K562 (cell line): ENCODE results near the gene TTN. TPM values are rescaled to one million over a fixed set of nuclear protein-coding genes. Genes with fewer than 3 reads are reported as not detected.

ENCODE experiments used
- ATAC-seq: fragments of 200-7000 bp; cut with Tn5 transposase; 3 replicates; pipeline ENCODE4 v1.9.1; 2020; ENCODE audit warnings: moderate library complexity
- BruUV-seq: library from RNA; stranded (reverse); fragments of 400-500 nt; replicated peaks from 2 replicates; lab custom pipeline; 2021; lab: Mats Ljungman, UMichigan
- CTCF ChIA-PET: fragments of 300-600 bp; formaldehyde crosslinking; extraction: SDS; loops from one replicate; lab custom pipeline; 2021; ENCODE audit warnings: low intra/inter-chr PET ratio; lab: Yijun Ruan, JAX
- POLR2A ChIA-PET: fragments of 300-600, 350-650 bp; sonication (Branson Sonifier 250); formaldehyde crosslinking; extraction: SDS; loops from one replicate; lab custom pipeline; 2021; ENCODE audit warnings: antibody characterized with exemption, inconsistent platforms; lab: Yijun Ruan, JAX
- DNase-seq, 4 experiments: peaks; one replicate each; pipeline versions ENCODE4 v3.0.0 to v3.0.0-alpha.2; 2011 to 2018; ENCODE audit warnings: low spot score in 3 of 4, mixed read lengths in 3 of 4; ENCODE audit errors: extremely low read depth in 1 of 4
- FAIRE-seq: peaks from 2 replicates; lab custom pipeline; 2011; peaks lifted over from hg19 to GRCh38; lab: Jason Lieb, UNC
- H2AFZ ChIP-seq: 2 replicates; pipeline ENCODE4 v1.6.0; 2011; ENCODE audit warnings: low read depth, low read length, control low read depth, inconsistent platforms
- H3K27ac ChIP-seq: fragments of 200-600 bp; 3 replicates; pipeline ENCODE4 v1.8.0; 2011; ENCODE audit warnings: low read depth, mild to moderate bottlenecking, control low read depth, inconsistent platforms, low read length, moderate library complexity, mixed read lengths; ENCODE audit errors: extremely low read depth
- H3K27me3 ChIP-seq, 2 experiments: fragments of 300-600 bp in 1 of 2; 2 replicates in 1 of 2; 3 replicates in 1 of 2; pipeline versions ENCODE4 v1.6.0 to v1.8.0; 2011; ENCODE audit warnings: inconsistent platforms in 2 of 2, low read length in 2 of 2, mild to moderate bottlenecking in 1 of 2, mixed read lengths in 1 of 2, moderate library complexity in 1 of 2; ENCODE audit not compliant: control insufficient read depth in 2 of 2, insufficient read depth in 2 of 2
- H3K36me3 ChIP-seq: fragments of 300-600 bp; 3 replicates; pipeline ENCODE4 v1.8.0; 2011; ENCODE audit warnings: mild to moderate bottlenecking, low read length, inconsistent platforms; ENCODE audit not compliant: control insufficient read depth, insufficient read depth
- H3K4me1 ChIP-seq, 2 experiments: fragments of 200-600 bp in 1 of 2; replicated peaks in 1 of 2; 2 replicates in 1 of 2; 3 replicates in 1 of 2; pipeline versions ENCODE4 v1.5.1 to v1.8.0; 2011; ENCODE audit warnings: inconsistent platforms in 2 of 2, low read length in 2 of 2, mild to moderate bottlenecking in 1 of 2, mixed read lengths in 1 of 2, moderate library complexity in 1 of 2; ENCODE audit not compliant: control insufficient read depth in 2 of 2, insufficient read depth in 2 of 2
- H3K4me2 ChIP-seq: 2 replicates; pipeline ENCODE4 v1.6.1; 2011; ENCODE audit warnings: low read length, control low read depth, inconsistent platforms, mixed read lengths; ENCODE audit not compliant: insufficient read depth
- H3K4me3 ChIP-seq: fragments of 200-600 bp; sonication (generic), shearing (Covaris generic); 2 replicates; pipeline ENCODE4 v1.5.1; 2016; ENCODE audit warnings: control low read depth, inconsistent platforms
- H3K79me2 ChIP-seq: fragments of 200-600 bp; 3 replicates; pipeline ENCODE4 v1.8.0; 2011; ENCODE audit warnings: low read length, inconsistent platforms; ENCODE audit not compliant: control insufficient read depth, insufficient read depth
- H3K9ac ChIP-seq, 2 experiments: 2 replicates each; pipeline versions ENCODE4 v1.6.0 to v1.6.1; 2011; ENCODE audit warnings: low read depth in 2 of 2, low read length in 2 of 2, control low read depth in 1 of 2, inconsistent platforms in 1 of 2, mild to moderate bottlenecking in 1 of 2, mixed read lengths in 1 of 2; ENCODE audit not compliant: insufficient read depth in 1 of 2
- H3K9me1 ChIP-seq: one replicate; pipeline ENCODE4 v1.6.0; 2011; ENCODE audit warnings: inconsistent platforms, mild to moderate bottlenecking, low read length, moderate library complexity; ENCODE audit not compliant: control insufficient read depth, insufficient read depth
- H3K9me3 ChIP-seq: replicated peaks from 2 replicates; pipeline ENCODE4 v1.5.1; 2011; ENCODE audit warnings: low read depth, low read length, inconsistent platforms; ENCODE audit not compliant: control insufficient read depth, insufficient read depth
- H4K20me1 ChIP-seq: replicated peaks from 2 replicates; pipeline ENCODE4 v1.6.1; 2011; ENCODE audit warnings: low read length, inconsistent platforms, mixed read lengths; ENCODE audit not compliant: control insufficient read depth, insufficient read depth
- ETV6 ChIP-seq, 3 experiments: fragments of 150-350 bp in 1 of 3; sonication (generic) in 1 of 3; formaldehyde crosslinking in 1 of 3; IDR thresholded peaks; 2 replicates each; pipeline versions ENCODE4 v1.6.1 to v1.8.0; 2014 to 2022; ENCODE audit warnings: borderline replicate concordance in 2 of 3, low read depth in 2 of 3, antibody characterized with exemption in 1 of 3, low read length in 1 of 3, mild to moderate bottlenecking in 1 of 3, missing genetic modification reagents in 1 of 3
- GATA2 ChIP-seq: sonication (generic); formaldehyde crosslinking; IDR thresholded peaks from 2 replicates; pipeline ENCODE4 v1.4.0; 2020; ENCODE audit warnings: mild to moderate bottlenecking, missing genetic modification reagents
- HDAC1 ChIP-seq, 2 experiments: fragments of 450-650 bp; IDR thresholded peaks; 2 replicates each; pipeline ENCODE4 v1.6.1; 2016 to 2017; ENCODE audit warnings: inconsistent platforms in 1 of 2, mild to moderate bottlenecking in 1 of 2, moderate library complexity in 1 of 2
- NR0B1 ChIP-seq: fragments of 450-650 bp; IDR thresholded peaks from one replicate; pipeline ENCODE4 v1.6.1; 2018; ENCODE audit warnings: mild to moderate bottlenecking, moderate library complexity; ENCODE audit not compliant: partially characterized antibody
- PRPF4 ChIP-seq: fragments of 200-400 bp; formaldehyde crosslinking; IDR thresholded peaks from one replicate; pipeline ENCODE4 v1.6.1; 2017; ENCODE audit warnings: low read length, low read depth, mild to moderate bottlenecking; ENCODE audit not compliant: insufficient read depth, poor library complexity, severe bottlenecking
- SMARCE1 ChIP-seq: fragments of 450-650 bp; IDR thresholded peaks from 2 replicates; pipeline ENCODE4 v1.7.1; 2016; ENCODE audit warnings: mild to moderate bottlenecking
- STAT5A ChIP-seq: IDR thresholded peaks from 2 replicates; pipeline ENCODE4 v1.6.1; 2012; ENCODE audit warnings: low read length, inconsistent platforms, borderline replicate concordance
- ZBTB2 ChIP-seq: fragments of 450-650 bp; IDR thresholded peaks from 2 replicates; pipeline ENCODE4 v1.6.1; 2016; ENCODE audit warnings: antibody characterized with exemption
- ZBTB9 ChIP-seq: fragments of 450-650 bp; formaldehyde crosslinking; IDR thresholded peaks from 2 replicates; pipeline ENCODE4 v1.4.0; 2020; ENCODE audit warnings: mild to moderate bottlenecking, moderate library complexity
- ZNF354B ChIP-seq: fragments of 250-450 bp; sonication (Bioruptor Pico); IDR thresholded peaks from 2 replicates; pipeline ENCODE4 v1.4.0; 2020
- ZNF518B ChIP-seq: fragments of 250-450 bp; sonication (Bioruptor Pico); IDR thresholded peaks from 2 replicates; pipeline ENCODE4 v1.5.0; 2021; ENCODE audit warnings: mild to moderate bottlenecking, moderate library complexity
- ZNF76 ChIP-seq: fragments of 250-450 bp; sonication (Bioruptor Pico); IDR thresholded peaks from 2 replicates; pipeline ENCODE4 v1.4.0; 2020; ENCODE audit warnings: mild to moderate bottlenecking, moderate library complexity, borderline replicate concordance
- in situ Hi-C: fragments of 300-500 bp; cut with MboI; formaldehyde crosslinking; loops from 4 replicates; pipeline ENCODE4 v1.15.0; 2018; ENCODE audit warnings: inconsistent platforms, mixed read lengths
- intact Hi-C: fragments of 100-400 bp; cut with micrococcal nuclease; formaldehyde crosslinking; loops from 2 replicates; pipeline ENCODE4 v1.14.2; 2022
- polyA plus RNA-seq, 8 experiments: library from polyadenylated mRNA; depleted of rRNA in 4 of 8; stranded (reverse) in 5 of 8; unstranded in 3 of 8; fragments of >200 nt; fragmentation: Nextera tagmentation in 2 of 8; fragmentation: Illumina TruSeq in 1 of 8; extraction: Ambion mirVana in 2 of 8; extraction: Trizol in 1 of 8; gene quantifications; 2 replicates each; pipeline versions ENCODE4 v1.2.1 to v1.2.3, GENCODE V29; 2011 to 2014; ENCODE audit warnings: inconsistent platforms in 1 of 8, missing spikeins in 1 of 8
- total RNA-seq, 7 experiments: library from RNA; depleted of rRNA in 6 of 7; stranded (reverse); fragments of >200 nt in 6 of 7; fragmentation: Illumina TruSeq in 2 of 7; extraction: Trizol in 2 of 7; gene quantifications; 2 replicates each; pipeline versions ENCODE4 v1.2.1 to v1.2.3, GENCODE V29; 2011 to 2021; ENCODE audit warnings: low replicate concordance in 1 of 7

TTN gene
- total and polyA plus RNA-seq, 9 of the 15 experiments (the other 6 are each of a cell fraction or from before 2014, with no cell fraction given): under 0.01 to 0.20 (median 0.04) TPM; not detected in 1

GRCh38 chr2:178498137-178498536, 309.1 kb downstream of the TTN start:
- Histone ChIP-seq H3K9me1 (no peaks in the 10 kb centered on the region), H3K9ac (no peak overlapping the region; a peak in 1 of 4 replicates), H3K27ac (peak overlapping the region; percentile 6; the same call in 1 of the 3 replicates), H3K27me3 (no peaks in the 10 kb centered on the region), H3K79me2 (no peaks in the 10 kb centered on the region), H2AFZ (no peak overlapping the region), H4K20me1 (no peaks in the 10 kb centered on the region), H3K4me1 (peaks cover 0 to 8% of the 10 kb centered on the region in 2 experiments; a peak in 2 of 5 replicates), H3K4me3 (no peak overlapping the region), H3K4me2 (peak overlapping the region; percentile 44), H3K36me3 (peaks cover 79% of the 10 kb centered on the region), H3K9me3 (no peaks in the 10 kb centered on the region)
- in situ Hi-C loops: no loop called here
- DNase-seq (peak; percentile 21 to 70 (median 52)), ATAC-seq (peak; percentile 83), FAIRE-seq (peak; percentile 68)
- BruUV-seq: no TSS peak
- ChIA-PET CTCF (no interaction called here), POLR2A (no interaction called here)
- intact Hi-C loops: no loop called here
- 0 out of 2 replicates have a peak, but pooled peaks have one; percentile 37 for TF ChIP-seq SMARCE1
- TF ChIP-seq ETV6 (IDR thresholded peaks at IDR 0.05; ENCODE audit: borderline replicate concordance in 1 of 2, low read depth in 2 of 2, low read length in 1 of 2): no peak
- TF ChIP-seq ETV6 (CRISPR knock-in tag; IDR thresholded peaks at IDR 0.05; ENCODE audit: borderline replicate concordance): no peak
- TF ChIP-seq PRPF4: no peak
- TF ChIP-seq ZNF354B (CRISPR knock-in tag): no peak
- no peak for TF ChIP-seq ZNF76
- TF ChIP-seq STAT5A: peak; percentile 61; the same call in 1 of the 2 replicates
- peak; percentile 51; the same call in 1 of the 2 replicates for TF ChIP-seq GATA2 (CRISPR knock-in tag)
- no peak for TF ChIP-seq NR0B1
- no peak for TF ChIP-seq ZBTB2
- TF ChIP-seq ZNF518B (CRISPR knock-in tag): no peak
- no peak for TF ChIP-seq HDAC1 (IDR thresholded peaks at IDR 0.05)
- TF ChIP-seq ZBTB9: no peak
